HCT116 (cell line): ENCODE data around the gene WASL. TPM values are rescaled to one million over a fixed set of nuclear protein-coding genes. Genes with fewer than 3 reads are reported as not detected.

Experiments used
- ATAC-seq: fragments of 200-7000 bp; cut with Tn5 transposase; 2 replicates; pipeline ENCODE4 v1.9.1; 2020; ENCODE audit warnings: mild to moderate bottlenecking, moderate library complexity
- BruUV-seq: library from RNA; stranded (reverse); fragments of 400-500 nt; replicated peaks from 2 replicates; lab custom pipeline; 2021; lab: Mats Ljungman, UMichigan
- CTCF ChIA-PET: fragments of 300-600 bp; sonication (Branson Sonifier 250); formaldehyde crosslinking; loops from one replicate; lab custom pipeline; 2021; ENCODE audit warnings: antibody characterized with exemption; lab: Charles Lee
- POLR2A ChIA-PET: fragments of 300-600, 350-600 bp; sonication (Branson Sonifier 250); formaldehyde crosslinking; loops from one replicate; lab custom pipeline; 2021; ENCODE audit warnings: antibody characterized with exemption; lab: Charles Lee
- RAD21 ChIA-PET, 2 experiments: fragments of 300-600 bp; sonication (Branson Sonifier 250); formaldehyde crosslinking; loops; one replicate each; lab custom pipeline; 2023; ENCODE audit warnings: low total read pairs in 2 of 2; ENCODE audit not compliant: uncharacterized antibody in 2 of 2, unreplicated experiment in 2 of 2, low non-redundant PET in 1 of 2; lab: Charles Lee
- DNase-seq: peaks from one replicate; pipeline ENCODE4 v3.0.0-alpha.2; 2010; ENCODE audit warnings: low read depth, low spot score
- H2AFZ ChIP-seq: fragments of 200-600 bp; shearing (Covaris generic), sonication (generic); 2 replicates; pipeline ENCODE4 v1.6.1; 2017; ENCODE audit warnings: low read depth, mixed run types, mixed read lengths, antibody characterized with exemption, low read length; ENCODE audit not compliant: poor library complexity, severe bottlenecking
- H3K27ac ChIP-seq: 2 replicates; pipeline ENCODE4 v1.5.1; 2012; ENCODE audit warnings: low read depth, low read length
- H3K27me3 ChIP-seq: fragments of 200-600 bp; sonication (generic); 2 replicates; pipeline ENCODE4 v1.6.1; 2016; ENCODE audit warnings: mixed run types, low read length, mixed read lengths; ENCODE audit not compliant: insufficient read depth
- H3K36me3 ChIP-seq, 2 experiments: fragments of 200-500 bp in 1 of 2; fragments of 200-600 bp in 1 of 2; sonication (Bioruptor generic) in 1 of 2; sonication (generic) in 1 of 2; 2 replicates each; pipeline versions ENCODE4 v1.5.1 to v1.6.1; 2014 to 2016; ENCODE audit warnings: low read length in 2 of 2, inconsistent platforms in 1 of 2, mixed read lengths in 1 of 2, mixed run types in 1 of 2; ENCODE audit not compliant: insufficient read depth in 2 of 2, control insufficient read depth in 1 of 2
- H3K4me1 ChIP-seq, 2 experiments: fragments of 200-600 bp in 1 of 2; sonication (generic) in 1 of 2; 2 replicates each; pipeline versions ENCODE4 v1.5.1 to v1.6.1; 2012 to 2017; ENCODE audit warnings: low read length in 2 of 2, inconsistent platforms in 1 of 2, mild to moderate bottlenecking in 1 of 2, mixed read lengths in 1 of 2, mixed run types in 1 of 2, moderate library complexity in 1 of 2; ENCODE audit not compliant: insufficient read depth in 2 of 2, control insufficient read depth in 1 of 2
- H3K4me2 ChIP-seq: fragments of 200-600 bp; sonication (generic); 2 replicates; pipeline ENCODE4 v1.6.1; 2017; ENCODE audit warnings: mixed run types, low read length, mixed read lengths
- H3K4me3 ChIP-seq, 2 experiments: fragments of 200-600 bp in 1 of 2; sonication (generic) in 1 of 2; replicated peaks in 1 of 2; 2 replicates each; pipeline ENCODE4 v1.5.1; 2011 to 2016; ENCODE audit warnings: low read length in 2 of 2, control low read depth in 1 of 2, low read depth in 1 of 2, mild to moderate bottlenecking in 1 of 2, mixed read lengths in 1 of 2, mixed run types in 1 of 2
- H3K79me2 ChIP-seq: fragments of 200-600 bp; sonication (generic); 2 replicates; pipeline ENCODE4 v1.6.1; 2017; ENCODE audit warnings: mild to moderate bottlenecking, mixed run types, low read length, moderate library complexity, mixed read lengths; ENCODE audit not compliant: insufficient read depth
- H3K9ac ChIP-seq: fragments of 200-600 bp; sonication (generic); 2 replicates; pipeline ENCODE4 v1.6.1; 2016; ENCODE audit warnings: low read length, mixed read lengths
- H3K9me2 ChIP-seq: fragments of 200-600 bp; sonication (generic), shearing (Covaris generic); 2 replicates; pipeline ENCODE4 v1.6.1; 2017; ENCODE audit warnings: mixed run types, mild to moderate bottlenecking, moderate library complexity; ENCODE audit not compliant: insufficient read depth
- H3K9me3 ChIP-seq, 2 experiments: fragments of 200-500 bp in 1 of 2; fragments of 200-600 bp in 1 of 2; sonication (Bioruptor generic) in 1 of 2; sonication (generic) in 1 of 2; 2 replicates each; pipeline ENCODE4 v1.6.1; 2014 to 2017; ENCODE audit warnings: low read length in 2 of 2, mixed read lengths in 2 of 2, inconsistent platforms in 1 of 2, low read depth in 1 of 2, mild to moderate bottlenecking in 1 of 2, mixed run types in 1 of 2, moderate library complexity in 1 of 2; ENCODE audit not compliant: control insufficient read depth in 1 of 2, insufficient read depth in 1 of 2
- H4K20me1 ChIP-seq: fragments of 200-600 bp; sonication (generic), shearing (Covaris generic); 2 replicates; pipeline ENCODE4 v1.6.1; 2017; ENCODE audit warnings: mixed run types, mild to moderate bottlenecking, moderate library complexity; ENCODE audit not compliant: insufficient read depth
- EGR1 ChIP-seq: IDR thresholded peaks from 2 replicates; pipeline ENCODE4 v1.6.1; 2012; ENCODE audit warnings: low read depth
- EZH2 ChIP-seq: fragments of 200-600 bp; sonication (generic); IDR thresholded peaks from 2 replicates; pipeline ENCODE4 v1.6.1; 2017; ENCODE audit warnings: antibody characterized with exemption, mixed run types
- POLR2A ChIP-seq: IDR thresholded peaks from 2 replicates; pipeline ENCODE4 v1.7.0; 2011; ENCODE audit warnings: borderline replicate concordance; ENCODE audit not compliant: insufficient read depth, insufficient read length; ENCODE audit errors: extremely low read depth
- SIN3A ChIP-seq: IDR thresholded peaks from 2 replicates; pipeline ENCODE4 v1.6.1; 2012; ENCODE audit warnings: low read depth
- SP1 ChIP-seq: IDR thresholded peaks from 2 replicates; pipeline ENCODE4 v1.6.1; 2012; ENCODE audit warnings: low read depth
- TCF7L2 ChIP-seq: IDR thresholded peaks from 2 replicates; pipeline ENCODE4 v1.7.0; 2011; ENCODE audit warnings: borderline replicate concordance, inconsistent platforms; ENCODE audit not compliant: insufficient read depth, insufficient read length; ENCODE audit errors: extremely low read depth
- YY1 ChIP-seq: IDR thresholded peaks from 2 replicates; pipeline ENCODE4 v1.6.1; 2011; ENCODE audit warnings: low read length, low read depth, moderate library complexity, mild to moderate bottlenecking; ENCODE audit not compliant: insufficient replicate concordance; ENCODE audit errors: extremely low read depth
- ZFX ChIP-seq: fragments of 450-650 bp; IDR thresholded peaks from 2 replicates; pipeline ENCODE4 v1.6.1; 2017
- intact Hi-C: fragments of 100-400 bp; cut with micrococcal nuclease; formaldehyde crosslinking; loops from 2 replicates; pipeline ENCODE4 v1.10.0; 2022
- total RNA-seq: library from RNA; stranded (reverse); gene quantifications from one replicate; pipeline ENCODE4 v1.2.1, GENCODE V29; 2021; ENCODE audit not compliant: unreplicated experiment
- TF ChIP-seq, protein P1 (sequence below): IDR thresholded peaks from 2 replicates; pipeline ENCODE4 v1.6.1; 2012
- TF ChIP-seq, protein P2 (sequence below), 3 experiments: fragments of 200-600 bp in 1 of 3; sonication (generic) in 1 of 3; IDR thresholded peaks in 2 of 3; conservative IDR thresholded peaks in 1 of 3; 2 replicates each; pipeline ENCODE4 v1.5.1; 2012 to 2017; ENCODE audit warnings: low read depth in 2 of 3, low read length in 2 of 3, antibody characterized with exemption in 1 of 3, borderline replicate concordance in 1 of 3, control low read depth in 1 of 3, mild to moderate bottlenecking in 1 of 3, mixed read lengths in 1 of 3, mixed run types in 1 of 3, moderate library complexity in 1 of 3; ENCODE audit not compliant: insufficient read depth in 1 of 3

Gene WASL
- total RNA-seq, 1 experiment from 2014 or later = 26.2 TPM

DNA sequence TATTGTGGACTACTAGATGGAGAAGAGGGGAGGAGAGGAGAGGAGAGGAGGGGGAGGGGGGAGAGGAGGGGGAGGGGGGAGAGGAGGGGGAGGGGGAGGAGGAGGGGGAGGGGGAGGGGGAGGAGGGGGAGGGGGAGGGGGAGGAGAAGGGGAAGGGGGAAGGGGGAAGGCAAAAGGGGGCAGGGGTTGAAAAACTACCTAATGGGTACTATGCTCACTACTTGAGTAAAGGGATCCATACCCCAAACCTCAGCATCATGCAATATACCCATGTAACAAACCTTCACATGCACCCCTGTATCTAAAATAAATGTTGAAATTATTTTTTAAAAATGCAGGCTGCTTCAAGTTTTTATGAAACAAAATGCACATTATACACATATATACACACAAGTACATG is 108.2 kb downstream of the WASL start:
- intact Hi-C loops = no loop called here
- H4K20me1 ChIP-seq = no peaks in the 10 kb centered on the region
- no peaks in the 10 kb centered on the region for H3K9me3 ChIP-seq
- TF ChIP-seq EGR1 = no peak
- TF ChIP-seq, protein P1, sequence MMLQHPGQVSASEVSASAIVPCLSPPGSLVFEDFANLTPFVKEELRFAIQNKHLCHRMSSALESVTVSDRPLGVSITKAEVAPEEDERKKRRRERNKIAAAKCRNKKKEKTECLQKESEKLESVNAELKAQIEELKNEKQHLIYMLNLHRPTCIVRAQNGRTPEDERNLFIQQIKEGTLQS = no peak
- TF ChIP-seq TCF7L2 = no peak
- TF ChIP-seq SP1 = no peak
- no peak for TF ChIP-seq POLR2A
- no peak for TF ChIP-seq EZH2
- TF ChIP-seq YY1 = no peak
- TF ChIP-seq, protein P2, sequence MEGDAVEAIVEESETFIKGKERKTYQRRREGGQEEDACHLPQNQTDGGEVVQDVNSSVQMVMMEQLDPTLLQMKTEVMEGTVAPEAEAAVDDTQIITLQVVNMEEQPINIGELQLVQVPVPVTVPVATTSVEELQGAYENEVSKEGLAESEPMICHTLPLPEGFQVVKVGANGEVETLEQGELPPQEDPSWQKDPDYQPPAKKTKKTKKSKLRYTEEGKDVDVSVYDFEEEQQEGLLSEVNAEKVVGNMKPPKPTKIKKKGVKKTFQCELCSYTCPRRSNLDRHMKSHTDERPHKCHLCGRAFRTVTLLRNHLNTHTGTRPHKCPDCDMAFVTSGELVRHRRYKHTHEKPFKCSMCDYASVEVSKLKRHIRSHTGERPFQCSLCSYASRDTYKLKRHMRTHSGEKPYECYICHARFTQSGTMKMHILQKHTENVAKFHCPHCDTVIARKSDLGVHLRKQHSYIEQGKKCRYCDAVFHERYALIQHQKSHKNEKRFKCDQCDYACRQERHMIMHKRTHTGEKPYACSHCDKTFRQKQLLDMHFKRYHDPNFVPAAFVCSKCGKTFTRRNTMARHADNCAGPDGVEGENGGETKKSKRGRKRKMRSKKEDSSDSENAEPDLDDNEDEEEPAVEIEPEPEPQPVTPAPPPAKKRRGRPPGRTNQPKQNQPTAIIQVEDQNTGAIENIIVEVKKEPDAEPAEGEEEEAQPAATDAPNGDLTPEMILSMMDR (IDR thresholded peaks at IDR 0.05 in 2 of 3, conservative IDR thresholded peaks at IDR 0.05 in 1 of 3; ENCODE audit: borderline replicate concordance in 1 of 3, insufficient read depth in 1 of 3, low read depth in 2 of 3, low read length in 2 of 3) = no peak
- no peak for TF ChIP-seq SIN3A
- TF ChIP-seq ZFX = no peak
- TF ChIP-seq, all 23 proteins: peak for 0
- no peak overlapping the region for H3K4me3 ChIP-seq
- CTCF ChIA-PET = no interaction called here
- peaks cover 13 to 26% of the 10 kb centered on the region in 2 experiments; a peak in 3 of 4 replicates for H3K4me1 ChIP-seq
- no peak overlapping the region for H3K4me2 ChIP-seq
- H3K9ac ChIP-seq = no peak overlapping the region
- DNase-seq (no peak), ATAC-seq (no peak)
- no peaks in the 10 kb centered on the region for H3K36me3 ChIP-seq
- no TSS peak for BruUV-seq
- POLR2A ChIA-PET = no interaction called here
- H3K27ac ChIP-seq = no peak overlapping the region
- RAD21 ChIA-PET = no interaction called here
- H3K79me2 ChIP-seq = no peaks in the 10 kb centered on the region
- no peak overlapping the region for H2AFZ ChIP-seq
- H3K9me2 ChIP-seq = no peaks in the 10 kb centered on the region; the same call in 1 of the 2 replicates
- no peaks in the 10 kb centered on the region for H3K27me3 ChIP-seq
